CD4-positive, alpha-beta T cell treated with Interleukin-12 subunit alpha and Interleukin-12 subunit beta, for 1 hour (primary cell): ENCODE data around the gene SEMA5A.

Experiments
- DNase-seq: peaks from one replicate; pipeline ENCODE4 v3.0.0-alpha.2; 2020

Gene SEMA5A

GRCh38 chr5:9547122-9547947 is 1.5 kb upstream of the SEMA5A start:
- DNase-seq = no peak

DNA sequence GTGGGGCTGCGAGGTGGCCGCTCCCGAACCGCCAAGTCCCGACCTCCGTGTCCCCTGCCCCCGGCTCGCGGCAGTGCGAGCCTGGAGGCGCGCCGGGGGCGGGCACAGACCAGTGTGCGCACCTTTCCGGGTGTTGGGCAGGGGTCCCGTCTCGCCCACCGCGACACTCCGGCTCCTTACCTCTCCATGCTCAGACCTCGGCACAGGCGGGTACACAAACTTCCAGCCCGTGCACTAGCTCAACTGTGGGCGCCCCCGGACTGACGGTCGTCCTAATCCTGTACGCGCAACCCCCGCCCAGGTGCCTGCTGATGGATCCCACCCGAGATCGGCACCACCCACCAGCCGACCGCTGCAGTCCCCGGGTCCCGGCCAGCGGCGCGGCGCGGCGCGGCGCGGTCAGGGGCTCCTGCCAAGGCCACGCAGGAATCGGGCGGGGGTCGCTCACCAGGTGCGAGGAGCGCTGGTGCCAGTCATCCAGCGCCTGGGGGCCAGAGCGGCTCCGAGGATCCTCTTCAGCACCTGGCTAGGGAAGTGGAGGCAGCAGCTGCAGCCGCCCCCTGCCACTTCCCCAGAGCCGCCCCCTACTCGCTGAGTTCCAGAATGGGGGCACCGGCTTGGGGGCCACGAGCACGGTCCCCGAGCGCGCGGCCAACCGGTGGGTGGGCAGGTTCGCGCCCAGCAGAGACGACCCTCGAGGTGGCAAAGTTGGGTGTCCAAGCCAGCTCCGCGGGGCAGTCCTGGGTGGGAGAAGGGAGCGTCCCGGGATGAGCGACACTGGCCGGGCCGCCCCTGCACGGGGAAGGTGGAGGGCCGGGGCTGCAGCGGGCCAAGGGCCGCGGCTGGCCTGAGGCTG is 511 bp downstream of the SEMA5A start:
- DNase-seq = no peak

- peak; percentile 42 for DNase-seq
Observed at GRCh38 chr5:9544502-9545135, 1.3 kb downstream of the SEMA5A start.

DNA sequence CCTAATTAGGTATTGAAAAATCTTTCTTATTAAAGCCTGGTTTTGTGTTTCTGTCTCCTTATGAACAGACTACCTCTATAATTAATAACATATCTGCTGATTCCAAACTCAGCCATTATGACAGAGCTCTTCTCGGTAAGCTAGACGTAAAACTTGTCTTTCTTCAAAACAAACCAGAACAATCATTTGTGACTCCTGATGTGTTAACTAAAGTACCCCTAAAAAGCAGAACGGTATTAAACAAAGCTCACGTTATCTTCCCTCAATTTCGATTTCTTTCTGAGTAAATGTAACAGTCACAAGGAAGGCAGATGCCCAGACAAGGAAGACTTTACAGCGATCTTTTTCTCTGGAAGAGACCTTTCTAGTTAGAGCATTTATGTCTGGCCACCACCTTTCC is 1.8 kb downstream of the SEMA5A start:
- no peak for DNase-seq

DNA sequence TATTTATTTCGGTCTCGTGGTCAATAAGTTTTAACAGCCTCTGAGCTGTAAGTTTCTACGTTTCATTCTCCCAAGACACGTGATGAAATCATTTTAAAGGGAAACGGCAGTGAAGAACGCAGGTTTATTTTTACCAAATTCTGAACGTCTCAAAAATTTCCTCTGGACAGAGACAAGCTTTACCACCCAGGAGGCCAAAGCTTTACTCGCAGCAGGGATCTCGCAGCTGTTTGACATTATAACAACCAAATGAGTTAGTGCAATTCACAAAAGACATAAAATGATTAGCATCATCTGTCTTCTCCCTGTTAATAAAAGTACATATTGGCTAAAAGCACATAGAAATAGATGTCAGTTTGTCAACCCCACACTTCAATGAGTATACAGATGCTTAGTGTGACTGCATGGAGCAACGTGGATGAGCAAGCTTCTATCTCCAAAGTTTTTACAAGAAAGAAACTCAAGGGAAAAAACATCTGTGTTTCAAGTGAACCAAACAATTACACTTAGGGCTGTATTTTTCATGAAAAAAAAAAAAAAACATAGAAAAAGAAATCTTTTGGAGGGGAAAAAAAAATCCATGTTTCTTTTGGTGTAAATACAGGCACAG is 2.5 kb downstream of the SEMA5A start:
- DNase-seq = no peak

- DNase-seq = no peak
Observed at GRCh38 chr5:9540791-9541190, 5.1 kb downstream of the SEMA5A start.

DNA sequence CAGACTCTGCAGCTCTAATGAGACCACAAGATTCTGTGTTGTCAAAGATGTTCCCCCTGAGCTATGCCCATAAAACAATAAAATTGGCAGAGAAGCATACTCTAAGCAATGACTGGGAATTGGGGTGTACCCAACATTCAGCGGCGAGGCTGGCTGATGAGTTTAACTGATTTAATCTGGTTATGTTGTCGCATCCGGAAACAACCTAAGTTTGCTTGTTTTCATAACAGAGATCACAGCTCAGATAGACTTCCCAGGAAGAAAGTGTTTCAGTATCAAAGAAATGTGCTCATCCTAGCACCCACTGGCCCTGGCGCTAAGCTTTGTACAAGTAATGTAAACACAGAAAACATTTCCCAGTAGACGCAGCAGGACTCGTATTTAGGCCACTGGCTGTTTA is 7.4 kb downstream of the SEMA5A start:
- peak; percentile 25 for DNase-seq

DNA sequence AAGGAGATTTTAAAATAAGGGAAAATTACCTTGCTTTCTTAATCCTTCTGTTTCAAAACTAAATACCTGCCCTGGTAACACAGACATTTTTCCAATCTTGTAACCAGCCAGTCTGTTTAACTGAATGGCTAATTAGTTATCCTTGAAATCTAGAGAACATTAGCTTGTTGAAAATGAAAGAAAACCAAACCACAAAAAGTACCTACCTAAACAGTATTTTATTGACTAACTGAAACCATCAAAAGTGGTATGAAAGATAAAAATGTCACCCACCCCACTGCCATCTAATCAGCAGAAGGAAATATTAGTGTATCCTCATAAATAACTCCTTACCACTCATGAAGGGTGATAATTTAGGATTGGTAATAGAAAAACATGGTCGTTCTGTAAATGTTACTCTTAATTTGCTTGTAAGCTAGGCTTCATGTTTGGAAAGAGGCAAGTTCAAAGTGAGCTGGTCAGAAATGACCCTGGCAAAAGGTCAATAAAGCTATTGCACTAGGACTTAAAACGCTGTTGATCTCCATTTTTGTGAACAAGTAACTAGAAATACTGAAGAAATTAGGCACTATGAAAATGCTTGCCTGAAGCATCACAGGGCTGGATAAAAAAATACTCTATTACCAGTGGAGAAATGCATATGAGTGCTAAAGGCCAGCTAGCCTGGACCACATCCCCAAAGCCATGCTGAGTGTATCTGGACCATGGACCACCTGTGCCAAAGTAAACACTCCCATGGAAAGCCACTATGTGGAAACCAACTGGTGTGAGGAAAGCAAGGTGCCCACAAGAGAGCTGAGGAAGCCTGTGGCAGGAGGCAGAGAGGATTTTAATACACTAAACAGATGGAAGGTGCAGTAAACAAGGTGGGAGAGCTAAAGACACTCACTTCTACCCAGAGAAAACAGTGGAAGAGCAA is 8.4 kb downstream of the SEMA5A start:
- no peak for DNase-seq

- no peak for DNase-seq
Observed at GRCh38 chr5:9536717-9537116, 9.2 kb downstream of the SEMA5A start.

DNA sequence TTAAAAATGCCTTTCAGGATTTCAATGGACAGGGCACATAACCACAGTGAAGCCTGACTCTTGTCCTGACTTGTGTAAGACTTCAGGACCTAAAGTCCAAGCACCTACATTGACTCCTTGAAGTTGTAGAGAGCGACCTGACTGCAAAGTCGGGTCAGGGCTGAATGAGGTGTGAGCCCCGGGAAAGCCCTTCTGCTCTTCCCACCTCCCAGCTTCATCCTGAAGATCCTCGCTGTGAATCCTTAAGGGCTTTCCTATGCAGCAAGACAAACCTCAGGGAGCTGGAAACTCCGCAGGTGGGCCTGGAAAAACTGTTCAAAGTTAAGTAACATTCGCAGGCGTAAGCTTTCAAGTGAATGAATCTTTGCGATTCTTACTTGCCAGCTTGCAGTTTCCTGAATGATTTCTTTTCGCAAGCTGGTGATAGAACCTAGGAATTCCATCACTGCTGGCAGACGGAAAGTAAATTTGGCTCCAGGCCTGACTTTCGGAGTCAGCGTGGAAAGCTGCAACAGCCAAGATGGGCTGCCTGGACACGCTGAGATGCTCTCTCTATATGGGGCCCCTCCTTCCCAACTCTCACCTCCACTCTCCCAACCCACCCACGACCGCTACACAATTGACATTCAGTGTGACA is 10.9 kb downstream of the SEMA5A start:
- DNase-seq = no peak

DNA sequence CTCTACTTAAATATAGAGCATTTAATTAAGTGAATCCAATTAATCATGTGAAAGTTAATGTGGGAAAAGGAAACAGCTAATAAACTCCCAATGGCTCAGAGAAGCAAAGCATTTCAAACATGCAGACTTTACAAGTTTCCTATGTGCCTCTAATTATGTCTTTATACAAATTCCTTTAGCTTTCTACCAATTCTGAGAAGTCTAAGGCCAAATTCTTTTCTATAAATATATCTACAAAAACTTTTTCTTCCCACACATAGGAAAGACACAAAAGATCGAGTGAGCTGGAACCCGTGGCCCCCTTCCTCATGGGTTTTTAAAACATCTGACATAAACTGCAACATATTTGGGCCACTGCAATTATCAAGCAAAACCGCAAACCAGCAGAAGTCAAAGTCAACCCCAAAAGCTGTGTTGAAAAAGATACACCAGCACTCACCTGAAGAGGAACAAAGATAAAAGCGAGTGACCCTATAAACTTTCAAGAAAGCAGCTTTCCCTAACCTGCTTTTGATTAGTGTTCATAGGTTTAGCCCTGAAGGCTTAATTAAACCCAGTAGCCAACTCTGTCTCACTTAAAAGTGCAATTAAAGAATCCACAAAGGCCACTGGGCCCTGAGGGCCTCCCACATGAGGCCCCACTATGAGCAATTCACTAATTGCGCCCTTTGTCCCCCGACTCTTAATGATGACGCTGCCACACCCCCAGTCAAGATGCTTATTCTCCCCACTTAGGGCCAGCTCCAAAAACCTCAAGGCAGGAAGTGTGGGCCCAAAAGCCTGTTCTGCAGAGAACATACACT is 12.1 kb downstream of the SEMA5A start:
- no peak for DNase-seq

GRCh38 chr5:9533096-9533495 is 12.8 kb downstream of the SEMA5A start:
- DNase-seq = no peak

DNA sequence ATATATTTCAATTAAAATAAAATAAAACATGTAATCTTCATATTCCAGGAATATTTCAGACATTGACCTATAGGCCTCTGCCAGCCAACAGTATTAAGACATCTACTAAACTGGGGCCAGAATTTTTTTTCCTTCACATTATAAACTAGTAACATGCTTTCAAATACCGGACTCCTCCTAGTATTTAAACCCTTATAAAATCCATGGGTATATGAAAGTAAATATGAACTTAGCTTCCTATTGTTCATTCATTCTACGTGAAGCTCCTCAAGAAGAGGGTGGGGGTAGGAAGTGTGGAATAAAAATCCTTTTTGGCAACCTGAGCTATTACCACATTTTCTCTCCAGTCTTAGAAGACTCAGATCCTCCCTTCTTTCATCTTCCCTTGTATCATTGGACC is 16.4 kb downstream of the SEMA5A start:
- DNase-seq = no peak

DNA sequence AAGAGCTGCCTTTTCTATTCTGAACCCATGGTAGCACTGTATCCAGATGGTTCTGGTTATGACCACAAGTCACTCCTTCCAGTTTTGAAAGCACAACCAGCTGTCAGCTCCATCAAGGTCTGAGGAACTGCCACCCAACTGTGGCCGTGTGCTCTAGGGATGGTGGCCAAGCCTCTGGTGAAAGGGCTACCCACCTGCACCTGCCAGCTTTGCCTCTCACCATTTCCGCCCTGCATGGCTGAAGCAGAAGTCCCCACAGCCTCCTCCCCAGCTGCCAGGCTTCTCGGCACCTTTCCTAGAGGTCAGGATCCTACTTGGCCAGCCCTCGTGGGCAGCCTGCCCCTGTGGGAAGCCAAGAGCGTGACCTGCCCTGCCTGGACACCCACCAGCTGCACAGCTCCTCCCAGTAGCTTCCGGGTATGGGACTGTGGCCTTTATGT is 16.8 kb downstream of the SEMA5A start:
- DNase-seq = no peak

GRCh38 chr5:9524941-9525340 is 20.9 kb downstream of the SEMA5A start:
- DNase-seq = no peak

- no peak for DNase-seq
Observed at GRCh38 chr5:9523090-9523823, 22.6 kb downstream of the SEMA5A start.

- DNase-seq = no peak
Observed at GRCh38 chr5:9519537-9519936, 26.3 kb downstream of the SEMA5A start.

GRCh38 chr5:9516591-9516990 is 29.3 kb downstream of the SEMA5A start:
- no peak for DNase-seq

- no peak for DNase-seq
Observed at GRCh38 chr5:9515436-9515835, 30.4 kb downstream of the SEMA5A start.

GRCh38 chr5:9514968-9515367 is 30.9 kb downstream of the SEMA5A start:
- no peak for DNase-seq
